H1 (cell line): ENCODE results near the gene SSB. TPM values are rescaled to one million over a fixed set of nuclear protein-coding genes. Genes with fewer than 3 reads are reported as not detected.

Experiments
- ZNF274 ChIP-seq: IDR thresholded peaks from 2 replicates; pipeline ENCODE4 v1.7.0; 2012; ENCODE audit warnings: low read length, borderline replicate concordance; ENCODE audit errors: extremely low read depth
- polyA plus RNA-seq, 7 experiments: library from polyadenylated mRNA; depleted of rRNA in 3 of 7; stranded (reverse) in 5 of 7; unstranded in 2 of 7; fragments of >200 nt in 5 of 7; fragments of 200-250 nt in 2 of 7; gene quantifications; 1 replicate in 5 of 7; 2 replicates in 1 of 7; 4 replicates in 1 of 7; pipeline versions ENCODE4 v1.2.1 to v1.2.3, GENCODE V29; 2011 to 2013; ENCODE audit warnings: missing spikeins in 2 of 7, mixed read lengths in 2 of 7
- total RNA-seq: library from RNA; stranded (reverse); fragmentation: NEBNext Ultra II Directional; extraction: Animal tissue kit (Norgen Biotek cat#: 25700); gene quantifications from 2 replicates; pipeline ENCODE4 v1.2.1, GENCODE V29; 2021
- TF ChIP-seq, protein P1 (sequence below): fragments of 300-600 bp; sonication (generic); IDR thresholded peaks from 2 replicates; pipeline ENCODE4 v1.7.1; 2012; ENCODE audit warnings: low read length, moderate library complexity, mild to moderate bottlenecking, inconsistent platforms; ENCODE audit not compliant: insufficient replicate concordance

SSB gene
- total and polyA plus RNA-seq, 2 of the 8 experiments (the other 6 are each of a cell fraction or from before 2014, with no cell fraction given), result 60.8 to 270 TPM

DNA sequence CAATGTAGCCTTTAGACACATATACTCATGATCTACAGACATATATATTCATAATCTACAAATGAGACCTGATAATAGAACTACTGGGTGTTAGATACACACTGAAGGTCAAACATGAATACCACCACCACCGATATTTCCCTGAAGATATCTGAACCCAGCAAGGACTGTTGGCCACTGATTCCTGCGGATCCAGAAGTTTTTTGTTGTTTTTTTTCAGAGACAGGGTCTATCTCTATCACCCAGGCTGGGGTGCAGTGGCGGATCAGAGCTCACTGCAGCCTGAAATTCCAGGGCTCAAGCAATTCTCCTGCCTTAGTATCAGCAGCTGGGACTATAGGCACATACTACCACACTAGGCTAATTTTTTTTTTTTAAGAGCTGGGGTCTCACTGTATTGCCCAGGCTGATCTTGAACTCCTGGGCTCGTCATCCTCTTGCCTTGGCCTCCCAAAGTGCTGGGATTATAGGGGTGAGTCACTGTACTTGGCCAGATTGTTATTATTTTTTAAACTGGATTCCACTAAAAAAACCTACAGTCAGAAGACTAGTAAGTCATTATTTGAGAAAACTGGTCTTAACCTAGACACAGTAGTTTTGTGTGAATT, 24.2 kb downstream of the SSB start (continued):
- TF ChIP-seq, protein P1, sequence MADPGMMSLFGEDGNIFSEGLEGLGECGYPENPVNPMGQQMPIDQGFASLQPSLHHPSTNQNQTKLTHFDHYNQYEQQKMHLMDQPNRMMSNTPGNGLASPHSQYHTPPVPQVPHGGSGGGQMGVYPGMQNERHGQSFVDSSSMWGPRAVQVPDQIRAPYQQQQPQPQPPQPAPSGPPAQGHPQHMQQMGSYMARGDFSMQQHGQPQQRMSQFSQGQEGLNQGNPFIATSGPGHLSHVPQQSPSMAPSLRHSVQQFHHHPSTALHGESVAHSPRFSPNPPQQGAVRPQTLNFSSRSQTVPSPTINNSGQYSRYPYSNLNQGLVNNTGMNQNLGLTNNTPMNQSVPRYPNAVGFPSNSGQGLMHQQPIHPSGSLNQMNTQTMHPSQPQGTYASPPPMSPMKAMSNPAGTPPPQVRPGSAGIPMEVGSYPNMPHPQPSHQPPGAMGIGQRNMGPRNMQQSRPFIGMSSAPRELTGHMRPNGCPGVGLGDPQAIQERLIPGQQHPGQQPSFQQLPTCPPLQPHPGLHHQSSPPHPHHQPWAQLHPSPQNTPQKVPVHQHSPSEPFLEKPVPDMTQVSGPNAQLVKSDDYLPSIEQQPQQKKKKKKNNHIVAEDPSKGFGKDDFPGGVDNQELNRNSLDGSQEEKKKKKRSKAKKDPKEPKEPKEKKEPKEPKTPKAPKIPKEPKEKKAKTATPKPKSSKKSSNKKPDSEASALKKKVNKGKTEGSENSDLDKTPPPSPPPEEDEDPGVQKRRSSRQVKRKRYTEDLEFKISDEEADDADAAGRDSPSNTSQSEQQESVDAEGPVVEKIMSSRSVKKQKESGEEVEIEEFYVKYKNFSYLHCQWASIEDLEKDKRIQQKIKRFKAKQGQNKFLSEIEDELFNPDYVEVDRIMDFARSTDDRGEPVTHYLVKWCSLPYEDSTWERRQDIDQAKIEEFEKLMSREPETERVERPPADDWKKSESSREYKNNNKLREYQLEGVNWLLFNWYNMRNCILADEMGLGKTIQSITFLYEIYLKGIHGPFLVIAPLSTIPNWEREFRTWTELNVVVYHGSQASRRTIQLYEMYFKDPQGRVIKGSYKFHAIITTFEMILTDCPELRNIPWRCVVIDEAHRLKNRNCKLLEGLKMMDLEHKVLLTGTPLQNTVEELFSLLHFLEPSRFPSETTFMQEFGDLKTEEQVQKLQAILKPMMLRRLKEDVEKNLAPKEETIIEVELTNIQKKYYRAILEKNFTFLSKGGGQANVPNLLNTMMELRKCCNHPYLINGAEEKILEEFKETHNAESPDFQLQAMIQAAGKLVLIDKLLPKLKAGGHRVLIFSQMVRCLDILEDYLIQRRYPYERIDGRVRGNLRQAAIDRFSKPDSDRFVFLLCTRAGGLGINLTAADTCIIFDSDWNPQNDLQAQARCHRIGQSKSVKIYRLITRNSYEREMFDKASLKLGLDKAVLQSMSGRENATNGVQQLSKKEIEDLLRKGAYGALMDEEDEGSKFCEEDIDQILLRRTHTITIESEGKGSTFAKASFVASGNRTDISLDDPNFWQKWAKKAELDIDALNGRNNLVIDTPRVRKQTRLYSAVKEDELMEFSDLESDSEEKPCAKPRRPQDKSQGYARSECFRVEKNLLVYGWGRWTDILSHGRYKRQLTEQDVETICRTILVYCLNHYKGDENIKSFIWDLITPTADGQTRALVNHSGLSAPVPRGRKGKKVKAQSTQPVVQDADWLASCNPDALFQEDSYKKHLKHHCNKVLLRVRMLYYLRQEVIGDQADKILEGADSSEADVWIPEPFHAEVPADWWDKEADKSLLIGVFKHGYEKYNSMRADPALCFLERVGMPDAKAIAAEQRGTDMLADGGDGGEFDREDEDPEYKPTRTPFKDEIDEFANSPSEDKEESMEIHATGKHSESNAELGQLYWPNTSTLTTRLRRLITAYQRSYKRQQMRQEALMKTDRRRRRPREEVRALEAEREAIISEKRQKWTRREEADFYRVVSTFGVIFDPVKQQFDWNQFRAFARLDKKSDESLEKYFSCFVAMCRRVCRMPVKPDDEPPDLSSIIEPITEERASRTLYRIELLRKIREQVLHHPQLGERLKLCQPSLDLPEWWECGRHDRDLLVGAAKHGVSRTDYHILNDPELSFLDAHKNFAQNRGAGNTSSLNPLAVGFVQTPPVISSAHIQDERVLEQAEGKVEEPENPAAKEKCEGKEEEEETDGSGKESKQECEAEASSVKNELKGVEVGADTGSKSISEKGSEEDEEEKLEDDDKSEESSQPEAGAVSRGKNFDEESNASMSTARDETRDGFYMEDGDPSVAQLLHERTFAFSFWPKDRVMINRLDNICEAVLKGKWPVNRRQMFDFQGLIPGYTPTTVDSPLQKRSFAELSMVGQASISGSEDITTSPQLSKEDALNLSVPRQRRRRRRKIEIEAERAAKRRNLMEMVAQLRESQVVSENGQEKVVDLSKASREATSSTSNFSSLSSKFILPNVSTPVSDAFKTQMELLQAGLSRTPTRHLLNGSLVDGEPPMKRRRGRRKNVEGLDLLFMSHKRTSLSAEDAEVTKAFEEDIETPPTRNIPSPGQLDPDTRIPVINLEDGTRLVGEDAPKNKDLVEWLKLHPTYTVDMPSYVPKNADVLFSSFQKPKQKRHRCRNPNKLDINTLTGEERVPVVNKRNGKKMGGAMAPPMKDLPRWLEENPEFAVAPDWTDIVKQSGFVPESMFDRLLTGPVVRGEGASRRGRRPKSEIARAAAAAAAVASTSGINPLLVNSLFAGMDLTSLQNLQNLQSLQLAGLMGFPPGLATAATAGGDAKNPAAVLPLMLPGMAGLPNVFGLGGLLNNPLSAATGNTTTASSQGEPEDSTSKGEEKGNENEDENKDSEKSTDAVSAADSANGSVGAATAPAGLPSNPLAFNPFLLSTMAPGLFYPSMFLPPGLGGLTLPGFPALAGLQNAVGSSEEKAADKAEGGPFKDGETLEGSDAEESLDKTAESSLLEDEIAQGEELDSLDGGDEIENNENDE, result no peak
- no peak for TF ChIP-seq ZNF274
